Left renal cortex interstitium (tissue), 4 donors: ENCODE results near the gene CD99L2. TPM values are rescaled to one million over a fixed set of nuclear protein-coding genes. Genes with fewer than 3 reads are reported as not detected.
"Not testable (repeated sequence)": the region's sequence is repeated elsewhere in the genome, so short reads cannot be mapped to it uniquely, and the experiment has no call there.

ENCODE experiments used
- DNase-seq, 4 donors: peaks; one replicate each; pipeline ENCODE4 v3.0.0-alpha.2; 2013; ENCODE audit warnings: low read depth in 4 of 4, low spot score in 2 of 4, missing footprints in 1 of 4
- polyA plus RNA-seq, 4 donors: library from polyadenylated mRNA; unstranded; fragments of 120-200 nt; gene quantifications; one replicate each; pipeline ENCODE4 v1.2.1, GENCODE V29; 2013; ENCODE audit not compliant: insufficient read length in 4 of 4

Gene CD99L2
- polyA plus RNA-seq, 4 donors = 39.1 to 48.2 (median 43.6) TPM

DNA sequence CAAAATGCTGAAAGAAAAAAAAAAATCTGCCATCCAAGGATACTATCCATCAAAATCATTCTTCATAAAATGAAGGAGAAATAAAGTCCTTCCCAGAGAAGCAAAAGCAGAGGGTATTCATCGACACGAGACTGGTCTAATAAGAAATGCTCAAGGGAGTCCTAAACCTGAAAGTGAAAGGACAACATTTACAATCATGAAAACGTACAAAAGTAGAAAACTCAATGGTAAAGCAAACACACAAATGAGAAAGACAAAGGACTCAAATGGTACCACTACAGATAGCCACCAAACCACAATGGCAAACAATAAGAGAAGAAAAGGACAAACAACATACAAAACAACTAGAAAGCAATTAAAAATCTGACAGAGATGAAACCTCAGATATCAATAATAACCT is 41.0 kb downstream of the CD99L2 start:
- no peak for DNase-seq

DNA sequence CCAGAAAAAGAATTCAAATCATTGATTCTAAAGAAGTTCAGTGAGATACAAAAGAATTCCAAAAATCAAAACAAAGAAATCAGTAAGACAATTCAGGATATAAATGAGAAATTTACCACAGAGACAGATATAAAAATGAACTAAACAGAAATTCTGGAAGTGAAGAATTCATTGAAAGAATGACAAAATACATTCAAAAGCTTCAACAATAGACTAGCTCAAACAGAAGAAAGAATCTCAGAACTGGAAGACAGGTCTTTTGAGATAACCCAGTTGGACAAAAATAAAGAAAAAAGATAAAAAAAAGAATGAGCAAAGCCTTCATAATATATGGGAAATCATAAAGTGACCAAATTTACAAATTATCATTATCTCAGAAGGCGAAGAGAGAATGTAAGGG is 41.7 kb downstream of the CD99L2 start:
- DNase-seq = no peak

DNA sequence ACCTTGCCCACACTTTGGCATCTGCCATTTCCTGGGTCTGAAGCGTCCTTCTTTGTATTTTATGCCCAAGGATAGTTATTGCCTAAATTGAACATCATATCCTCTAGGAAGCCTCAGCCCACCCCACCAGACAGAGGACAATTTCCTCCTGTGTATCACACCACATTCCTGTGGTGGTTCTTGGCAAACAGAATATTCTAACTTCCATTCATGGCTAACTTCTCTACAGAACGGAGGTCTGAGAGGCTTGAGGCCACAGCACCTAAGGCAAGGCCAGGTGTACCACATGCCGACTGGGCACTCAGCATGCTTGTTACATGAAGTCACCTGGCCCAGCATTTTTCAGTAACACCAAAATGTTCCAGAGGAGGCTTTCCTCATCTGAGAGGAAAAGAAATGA is 42.4 kb downstream of the CD99L2 start:
- no peak for DNase-seq

DNA sequence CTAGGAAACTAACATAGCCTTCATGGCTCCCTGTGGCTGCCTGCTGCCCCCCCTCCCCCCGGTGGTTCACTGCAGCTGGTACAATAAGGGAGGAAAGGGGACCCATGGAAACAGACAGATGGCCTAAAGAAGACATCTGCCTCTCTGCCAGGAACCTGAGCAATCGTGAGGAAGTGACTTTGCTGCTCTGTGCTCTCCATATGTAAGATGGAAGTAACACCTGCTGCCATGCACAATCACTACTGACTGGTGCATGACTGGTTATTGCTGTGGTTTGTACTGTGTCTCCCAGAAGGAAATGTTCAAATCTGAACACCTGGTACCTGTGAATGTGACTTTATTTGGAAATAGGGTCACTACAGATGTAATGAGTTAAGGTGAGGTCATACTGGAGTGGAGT is 43.6 kb downstream of the CD99L2 start:
- no peak for DNase-seq

DNA sequence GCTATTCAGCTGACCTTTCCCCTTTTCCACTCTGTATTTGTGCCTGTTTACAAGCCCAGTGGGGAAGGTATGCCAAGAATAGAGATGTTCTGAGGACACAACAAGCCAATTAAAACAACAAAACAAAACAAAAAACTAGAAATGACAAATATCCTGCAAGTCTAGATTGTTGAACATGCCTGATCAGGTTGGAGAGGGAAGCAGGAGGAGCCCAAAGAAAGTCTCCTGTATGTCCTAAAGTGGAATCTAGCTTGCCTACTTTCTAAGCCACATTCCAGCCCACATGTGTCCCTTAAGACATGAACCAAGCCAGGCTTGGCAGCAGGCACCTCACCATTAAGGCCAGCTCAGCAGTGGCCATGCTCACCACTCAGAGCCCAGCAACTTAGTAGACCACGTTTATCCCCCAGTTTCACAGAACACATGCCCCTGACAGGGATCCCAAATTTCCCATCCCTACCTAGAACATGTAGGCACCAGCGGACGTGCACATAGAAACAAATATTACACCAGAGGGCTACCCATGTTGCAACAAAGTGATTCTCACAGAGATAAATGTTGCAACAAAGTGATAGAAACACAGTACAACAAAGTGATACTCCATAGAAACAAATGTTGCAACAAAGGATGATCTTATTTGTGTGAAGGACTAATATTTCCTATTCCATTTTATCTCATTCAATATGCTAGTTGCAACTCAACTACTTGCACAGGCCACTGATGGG is 48.3 kb downstream of the CD99L2 start:
- no peak for DNase-seq

DNA sequence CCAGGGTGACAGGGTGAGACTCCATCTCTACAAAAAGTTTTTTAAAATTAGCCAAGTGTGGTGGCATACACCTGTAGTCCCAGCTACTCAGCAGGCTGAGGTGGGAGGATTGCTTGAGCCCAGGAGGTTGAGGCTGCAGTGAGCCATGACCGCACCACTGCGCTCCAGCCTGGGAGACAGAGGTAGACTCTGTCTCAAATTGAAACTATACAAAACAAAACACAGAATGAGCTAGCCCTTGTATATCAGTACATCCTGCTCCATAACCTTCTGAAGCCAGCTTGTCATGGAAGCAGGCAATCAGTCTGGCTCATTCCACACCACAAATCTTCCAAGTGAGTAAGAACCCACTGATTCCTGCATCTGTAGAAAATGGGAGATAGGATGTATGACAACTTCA is 49.0 kb downstream of the CD99L2 start:
- DNase-seq = no peak

DNA sequence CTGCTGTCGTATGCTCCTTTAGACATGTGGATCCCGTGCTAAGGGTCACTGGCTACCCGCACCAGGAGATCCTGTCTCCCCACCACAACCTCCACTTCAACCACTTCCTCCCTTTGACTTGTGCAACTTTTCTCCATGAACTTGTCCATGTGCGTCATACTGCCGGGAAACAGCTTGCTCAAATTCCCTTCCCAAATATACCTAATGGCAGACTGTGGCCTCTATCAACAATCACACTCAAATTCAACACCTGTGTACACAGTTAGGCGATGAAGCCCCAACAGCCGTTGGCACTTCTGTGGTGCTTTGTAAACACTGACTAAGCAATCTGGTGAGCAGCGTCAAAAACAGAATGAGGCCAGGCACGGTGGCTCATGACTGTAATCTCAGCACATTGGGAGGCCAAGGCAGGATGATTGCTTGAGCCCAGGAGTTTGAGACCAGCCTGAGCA is 49.5 kb downstream of the CD99L2 start:
- DNase-seq = no peak

DNA sequence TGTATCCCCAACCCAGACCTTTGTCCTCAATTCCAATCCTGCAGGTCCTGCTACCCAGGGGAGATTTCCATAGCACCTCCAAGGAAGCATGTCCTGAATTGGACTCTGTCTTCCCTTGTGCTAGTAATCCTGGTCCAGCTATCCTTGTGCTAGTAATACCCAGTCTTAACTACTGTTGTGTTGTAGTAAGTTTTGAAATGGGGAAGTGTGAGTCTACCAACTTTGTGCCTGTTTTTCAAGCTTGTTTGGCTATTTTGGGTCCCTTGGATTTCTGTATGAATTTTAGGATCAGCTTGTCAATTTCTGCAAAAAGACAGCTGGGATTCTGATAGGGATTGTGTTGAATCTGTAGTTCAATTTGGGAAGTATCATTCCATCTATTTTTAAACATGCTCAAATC is 51.4 kb downstream of the CD99L2 start:
- no peak for DNase-seq

DNA sequence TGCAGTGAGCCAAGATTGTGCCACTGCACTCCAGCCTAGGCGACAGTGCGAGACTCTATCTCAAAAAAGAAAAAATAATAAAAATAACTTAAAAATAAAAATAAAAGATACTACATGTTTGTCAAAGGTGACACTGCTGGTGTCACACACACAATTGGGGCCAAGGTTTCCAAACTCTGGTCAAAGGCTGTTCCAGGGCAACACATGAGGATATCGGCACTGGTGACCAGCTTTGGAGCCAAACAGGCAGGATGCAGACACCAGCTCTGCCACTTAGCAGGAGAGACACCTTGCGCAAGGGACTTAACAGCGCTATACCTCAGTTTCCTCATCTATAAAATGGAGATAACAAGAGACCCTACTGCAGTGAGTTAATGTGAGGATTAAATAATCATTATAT is 52.3 kb downstream of the CD99L2 start:
- DNase-seq = no peak

DNA sequence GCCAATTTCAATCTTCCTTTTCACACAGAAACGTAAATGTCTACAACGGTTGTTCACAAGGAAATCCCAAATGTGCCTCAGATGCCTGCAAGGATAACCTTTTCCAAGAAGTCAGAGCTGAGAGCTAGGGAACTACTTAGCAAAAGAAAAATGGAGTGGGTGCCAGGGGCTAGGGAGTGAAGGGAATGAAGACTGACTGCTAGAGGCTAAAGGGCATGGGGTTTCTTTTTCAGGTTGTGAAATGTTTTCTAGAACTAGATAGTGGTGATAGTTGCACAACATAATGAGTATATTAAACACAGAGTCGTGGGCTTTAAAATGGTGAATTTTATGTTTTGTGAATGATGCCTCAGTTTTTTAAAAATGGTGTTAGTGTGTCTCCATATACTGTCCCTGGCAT is 53.4 kb downstream of the CD99L2 start:
- no peak for DNase-seq

DNA sequence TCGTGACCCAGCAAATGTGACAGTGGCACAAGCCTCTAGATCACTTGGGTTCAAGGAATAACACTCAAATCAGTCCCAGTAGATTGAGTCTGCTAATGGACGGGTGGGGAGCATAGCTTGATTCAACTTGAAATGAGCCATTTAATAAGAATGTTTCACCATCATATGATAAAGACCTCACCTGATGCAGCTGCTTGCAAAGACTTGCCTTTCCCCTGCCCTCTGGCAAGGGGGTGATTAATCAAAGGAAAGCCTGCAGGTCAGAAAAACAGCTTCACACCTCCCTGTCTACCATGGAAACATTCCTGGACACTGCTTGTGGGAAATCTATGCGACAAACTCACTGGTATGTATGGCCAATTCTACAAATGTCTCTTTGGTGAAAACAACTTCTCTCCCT is 54.5 kb downstream of the CD99L2 start:
- DNase-seq = no peak

DNA sequence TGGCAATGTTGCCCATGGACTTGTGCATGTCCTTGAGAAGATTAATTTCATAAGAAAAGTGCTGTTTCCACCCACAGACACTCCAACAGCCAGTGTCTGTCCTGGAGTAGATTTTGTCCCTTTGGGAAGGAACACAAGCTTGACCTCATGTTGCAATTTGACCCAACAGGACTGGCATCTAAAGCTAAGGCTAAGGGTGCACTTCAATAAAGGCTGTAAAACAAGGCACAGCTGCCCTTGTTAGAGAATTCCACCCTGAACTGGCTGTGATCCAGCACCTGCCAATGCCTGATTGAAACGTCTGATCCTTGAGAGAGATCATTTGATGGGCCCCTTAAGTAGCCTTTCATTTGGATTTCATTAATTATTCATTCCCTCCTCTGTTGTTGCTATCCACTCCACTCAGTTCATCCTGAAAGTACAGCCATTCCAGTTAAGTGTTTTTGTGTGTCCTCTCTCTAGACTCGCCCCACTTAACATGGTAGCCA is 56.2 kb downstream of the CD99L2 start:
- no peak for DNase-seq

DNA sequence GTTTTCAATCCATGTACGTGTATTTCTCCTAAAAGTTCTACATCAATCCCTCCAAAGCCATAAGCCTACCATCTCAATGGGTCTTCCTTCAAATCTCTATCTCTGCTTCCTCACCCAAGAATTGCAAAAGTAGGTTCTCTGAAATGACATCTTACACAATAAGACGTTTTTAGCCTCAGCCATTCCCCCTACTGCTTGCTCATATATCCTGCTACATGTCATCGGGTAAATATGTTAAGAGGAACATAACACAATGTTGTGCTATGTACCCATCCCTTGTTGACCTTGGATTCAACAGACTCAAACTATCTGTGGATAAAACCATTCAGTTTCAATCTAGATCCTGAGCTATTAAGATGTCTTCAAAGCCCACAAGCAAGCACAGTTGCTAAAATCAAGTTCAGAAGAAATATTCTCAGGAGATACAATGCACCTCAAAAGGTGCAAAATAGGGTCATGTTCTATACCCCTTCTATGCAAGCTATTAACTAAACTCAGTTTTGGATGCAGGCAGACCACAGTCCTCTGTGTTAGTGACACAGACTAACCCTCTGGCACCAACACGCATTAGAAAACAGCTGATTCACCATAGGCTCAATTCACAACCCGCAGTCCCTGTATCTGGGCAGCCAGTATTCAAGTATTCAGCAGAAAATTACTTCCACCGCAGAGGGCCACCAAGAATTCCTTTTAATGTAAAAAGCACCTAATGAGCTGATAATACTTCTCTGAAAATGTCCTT is 56.8 kb downstream of the CD99L2 start:
- DNase-seq = no peak

DNA sequence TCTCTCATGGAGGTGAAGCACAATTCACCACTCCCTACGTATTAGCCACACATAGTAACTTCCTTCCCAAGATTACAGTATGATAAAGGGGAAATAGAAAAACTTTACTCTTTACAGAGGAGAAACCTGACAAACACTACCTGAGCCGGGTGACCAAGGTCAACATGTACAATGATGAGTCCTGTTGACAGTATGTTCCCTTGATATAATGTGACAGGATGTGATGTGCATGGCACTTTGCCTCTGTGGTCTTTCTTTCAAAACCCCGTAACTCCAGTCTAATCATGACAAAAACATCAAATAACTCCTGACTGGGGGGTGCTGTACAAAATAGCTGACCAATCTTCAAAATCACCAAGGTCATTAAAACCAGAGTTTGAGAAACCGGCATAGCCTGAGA is 60.6 kb downstream of the CD99L2 start:
- DNase-seq = no peak

DNA sequence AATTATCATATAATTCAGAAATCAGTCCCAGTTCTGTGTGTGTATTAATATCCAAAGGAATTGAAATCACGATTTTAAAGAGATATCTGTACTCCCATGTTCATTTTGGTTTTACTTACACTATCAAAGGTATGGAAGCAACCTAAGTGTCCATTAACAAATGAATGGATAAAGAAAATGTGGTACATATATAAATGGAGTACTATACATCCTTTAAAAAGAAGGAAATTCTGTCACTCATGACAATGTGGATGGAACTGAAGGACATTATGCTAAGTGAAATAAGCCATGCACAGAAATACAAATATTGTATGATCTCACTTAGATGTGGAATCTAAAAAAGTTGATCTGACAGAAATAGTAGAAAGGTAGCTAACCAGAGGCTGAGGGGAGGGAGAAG is 63.8 kb downstream of the CD99L2 start:
- DNase-seq = no peak

DNA sequence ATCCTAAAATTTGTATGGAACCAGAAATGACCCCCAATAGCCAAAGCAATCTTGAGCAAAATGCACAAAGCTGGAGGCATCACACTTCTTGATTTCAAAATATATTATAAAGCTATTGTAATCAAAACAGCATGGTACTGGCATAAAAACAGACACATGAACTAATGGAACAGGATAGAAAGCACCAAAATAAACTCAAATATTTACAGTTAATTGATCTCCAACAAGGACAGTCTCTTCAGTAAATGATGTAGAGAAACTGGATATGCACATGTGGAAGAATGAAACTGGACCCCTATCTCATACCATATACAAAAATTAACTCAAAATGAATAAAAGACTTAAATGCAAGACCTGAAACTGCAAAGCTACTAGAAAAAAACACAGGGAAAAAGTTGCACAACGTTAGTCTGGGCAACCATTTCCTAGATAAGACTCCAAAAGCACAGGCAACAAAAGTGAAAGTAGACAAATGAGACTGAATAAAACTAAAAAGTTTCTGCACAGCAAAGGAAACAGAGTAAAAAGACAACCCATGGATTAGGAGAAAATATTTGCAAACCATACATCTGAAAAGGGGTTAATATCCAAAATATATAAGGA is 64.9 kb downstream of the CD99L2 start:
- no peak for DNase-seq

DNA sequence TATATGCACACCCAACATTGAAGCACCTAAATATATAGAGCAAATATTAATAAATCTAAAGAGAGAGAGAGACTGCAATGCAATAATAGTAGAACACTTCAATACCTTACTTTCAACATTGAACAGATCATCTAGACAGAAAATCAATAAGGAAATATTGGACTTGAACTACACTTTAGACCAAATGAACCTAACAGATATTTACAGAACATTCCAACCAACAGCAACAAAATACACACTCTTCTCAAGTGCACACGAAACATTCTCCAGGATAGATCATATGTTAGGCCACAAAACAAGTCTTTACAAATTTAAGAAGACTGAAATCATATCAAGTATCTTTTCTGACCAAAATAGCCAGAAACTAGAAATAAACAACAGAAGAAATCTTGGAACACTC is 66.6 kb downstream of the CD99L2 start:
- DNase-seq = no peak

DNA sequence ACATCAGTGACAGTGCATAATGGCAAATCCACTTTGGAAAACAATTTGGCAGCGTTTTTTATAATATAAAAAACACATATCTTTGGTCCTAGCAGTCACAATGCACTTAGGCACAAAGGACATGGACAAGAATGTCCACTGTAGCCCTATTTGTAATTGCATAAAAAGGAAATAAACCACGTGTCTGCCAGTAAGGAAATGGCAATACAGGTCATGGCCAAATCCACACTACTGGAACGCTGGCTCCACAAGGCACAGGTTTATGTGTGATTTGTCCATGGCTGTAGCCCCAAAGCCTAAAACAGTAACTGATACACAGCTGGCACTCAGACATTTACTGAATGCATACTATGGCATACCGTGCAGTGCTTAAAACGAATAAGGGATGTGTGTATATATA is 69.7 kb downstream of the CD99L2 start:
- no peak for DNase-seq

DNA sequence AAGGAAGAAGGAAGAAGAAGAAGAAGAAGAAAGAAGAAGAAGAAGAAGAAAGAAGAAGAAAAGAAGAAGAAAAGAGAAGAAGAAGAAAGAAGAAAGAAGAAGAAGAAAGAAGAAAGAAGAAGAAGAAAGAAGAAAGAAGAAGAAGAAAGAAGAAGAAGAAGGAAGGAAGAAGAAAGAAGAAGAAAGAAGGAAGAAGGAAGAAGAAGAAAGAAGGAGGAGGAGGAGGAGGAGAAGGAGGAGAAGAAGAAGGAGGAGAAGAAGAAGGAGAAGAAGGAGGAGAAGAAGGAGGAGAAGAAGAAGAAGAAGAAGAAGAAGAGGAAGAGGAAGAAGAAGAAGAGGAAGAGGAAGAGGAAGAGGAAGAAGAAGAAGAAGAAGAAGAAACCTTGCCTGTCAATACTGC is 74.1 kb downstream of the CD99L2 start:
- DNase-seq = not testable (repeated sequence)

DNA sequence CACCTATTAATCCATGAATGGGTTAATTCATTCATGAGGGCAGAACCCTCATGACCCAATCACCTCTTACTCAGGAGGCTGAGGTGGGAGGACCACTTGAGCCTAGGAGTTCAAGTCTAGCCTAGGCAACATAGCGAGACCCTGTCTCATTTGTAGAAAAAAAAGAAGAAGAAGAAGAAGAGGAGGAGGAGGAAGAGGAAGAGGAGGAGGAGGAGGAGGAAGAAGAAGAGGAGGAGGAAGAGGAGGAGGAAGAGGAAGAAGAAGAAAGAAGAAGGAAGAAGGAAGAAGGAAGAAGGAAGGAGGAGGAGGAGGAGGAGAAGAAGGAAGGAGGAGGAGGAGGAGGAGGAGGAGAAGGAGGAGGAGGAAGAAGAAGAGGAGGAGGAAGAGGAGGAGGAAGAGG is 74.6 kb downstream of the CD99L2 start:
- not testable (repeated sequence) for DNase-seq

DNA sequence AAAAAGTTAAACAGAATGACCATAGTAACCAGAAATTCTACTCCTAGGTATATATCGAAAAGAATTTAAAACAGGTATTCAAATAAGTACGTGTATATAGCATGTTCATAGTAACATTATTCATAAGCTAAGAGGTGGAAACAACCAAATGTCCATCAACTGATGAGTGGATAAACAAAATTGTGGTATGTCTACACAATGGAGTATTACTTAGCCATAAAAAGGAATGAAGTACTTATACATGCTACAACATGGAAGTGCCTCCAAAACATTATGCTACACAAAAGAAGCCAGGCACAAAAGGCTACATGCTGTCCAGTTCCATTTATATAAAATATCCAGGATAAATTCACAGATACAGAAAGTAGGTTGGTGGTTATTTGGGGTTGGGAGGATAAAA is 76.5 kb downstream of the CD99L2 start:
- DNase-seq = no peak

DNA sequence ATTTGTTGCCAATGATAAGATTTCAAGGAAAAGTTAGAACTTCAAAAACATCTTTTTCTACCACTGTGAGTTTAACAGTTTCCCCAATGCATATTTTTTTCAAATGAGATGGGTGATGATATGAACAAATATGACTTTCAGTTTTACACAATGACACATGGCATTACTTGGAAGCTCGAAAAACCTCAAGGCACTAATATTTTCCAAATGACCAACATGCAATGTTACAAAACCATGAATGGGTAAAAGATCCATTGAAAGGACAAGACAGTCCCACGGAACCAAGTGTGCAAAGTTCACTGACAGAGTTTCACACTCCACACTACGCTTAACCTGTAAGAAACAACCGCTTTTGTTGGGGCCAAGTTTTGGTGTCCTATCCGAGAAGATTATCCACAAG is 84.5 kb downstream of the CD99L2 start:
- DNase-seq = no peak
